GM21528 (cell line): ENCODE results near the gene NBPF4.
"Not testable (repeated sequence)": the region's sequence is repeated elsewhere in the genome, so short reads cannot be mapped to it uniquely, and the experiment has no call there.

Source experiments
- ATAC-seq: cut with Tn5 transposase; IDR thresholded peaks from one replicate; pipeline ENCODE4 v1.9.1; 2021; ENCODE audit warnings: mild to moderate bottlenecking, moderate library complexity; ENCODE audit not compliant: unreplicated experiment, low FRiP score

NBPF4 gene

GRCh38 chr1:108243976-108244375 is at the start of gene NBPF4:
TSS of gene NBPF4 (minus strand) at chr1:108244076. CDS start at chr1:108243761, 315 bp downstream.
- not testable (repeated sequence) for ATAC-seq

DNA sequence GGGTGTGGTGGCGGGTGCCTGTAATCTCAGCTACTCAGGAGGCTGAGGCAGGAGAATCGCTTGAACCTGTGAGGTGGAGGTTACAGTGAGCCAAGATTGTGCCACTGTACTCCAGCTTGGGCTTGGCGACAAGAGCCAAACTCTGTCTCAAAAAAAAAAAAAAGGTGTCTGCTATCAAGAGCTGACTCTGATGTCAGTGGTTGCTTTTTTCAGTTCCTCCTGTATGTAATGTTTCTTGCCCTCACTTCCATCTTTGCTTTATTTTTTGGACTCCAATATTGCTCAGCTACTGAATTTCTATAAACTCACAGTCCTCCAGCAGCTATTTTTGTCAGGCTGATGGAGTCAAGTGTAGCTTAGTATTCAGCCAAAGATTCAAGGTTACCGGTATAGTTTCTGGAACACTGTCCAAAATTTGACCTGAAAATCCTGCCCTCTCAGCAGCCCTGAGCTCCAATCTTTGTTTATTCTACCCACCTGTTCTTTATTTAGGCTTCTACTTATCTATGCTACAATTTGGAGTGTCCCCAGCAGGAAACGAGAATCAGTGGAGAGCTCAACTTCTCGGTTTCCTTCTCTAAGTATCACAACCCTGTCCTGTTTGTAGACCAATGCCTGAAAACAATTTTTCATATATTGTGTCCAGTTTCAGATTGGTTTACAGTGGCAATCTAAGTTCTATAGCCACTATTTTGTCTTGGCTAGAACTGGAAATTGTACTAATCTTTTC is 38.8 kb upstream of the NBPF4 start:
- ATAC-seq, result not testable (repeated sequence)

- ATAC-seq, result not testable (repeated sequence)
These were observed 28.8 kb upstream of the NBPF4 start for GRCh38 chr1:108272485-108273327.

GRCh38 chr1:108267097-108267496 is 23.2 kb upstream of the NBPF4 start:
- not testable (repeated sequence) for ATAC-seq

DNA sequence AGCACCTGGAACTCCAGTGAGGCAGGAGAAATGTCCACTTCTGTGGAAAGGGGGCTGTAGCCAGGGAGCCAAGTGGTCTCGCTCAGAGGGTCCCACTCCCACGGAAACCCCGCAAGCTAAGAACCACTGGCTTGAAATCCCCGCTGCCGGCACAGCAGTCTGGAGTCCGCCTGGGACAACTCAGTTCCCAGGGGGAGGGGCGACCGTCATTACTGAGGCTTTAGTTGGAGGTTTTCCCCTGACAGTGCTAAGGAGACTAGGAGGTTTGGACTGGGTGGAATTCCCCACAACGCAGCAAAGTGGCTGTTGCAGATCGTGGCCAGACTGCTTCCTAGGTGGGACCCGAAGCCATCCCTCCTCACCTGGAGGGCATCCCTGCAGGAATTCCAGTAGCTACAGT is 18.1 kb upstream of the NBPF4 start:
- not testable (repeated sequence) for ATAC-seq

DNA sequence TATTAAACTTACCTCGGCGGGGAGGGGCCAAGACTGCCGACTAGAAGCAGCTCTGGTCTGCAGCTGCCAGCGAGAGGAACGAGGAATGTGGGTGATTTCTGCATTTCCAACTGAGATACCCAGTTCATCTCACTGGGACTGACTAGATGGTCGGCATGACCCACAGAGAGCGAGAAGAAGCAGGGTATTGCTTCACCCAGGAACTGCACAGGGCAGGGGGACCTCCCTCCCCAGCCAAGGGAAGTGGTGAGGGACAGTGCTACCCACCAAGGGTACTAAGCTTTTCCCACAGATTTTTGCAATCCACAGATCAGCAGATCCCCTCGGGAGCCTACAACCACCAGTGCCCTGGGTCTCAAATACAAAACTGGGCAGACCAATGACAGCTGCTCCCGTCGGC is 17.6 kb upstream of the NBPF4 start:
- ATAC-seq, result not testable (repeated sequence)

DNA sequence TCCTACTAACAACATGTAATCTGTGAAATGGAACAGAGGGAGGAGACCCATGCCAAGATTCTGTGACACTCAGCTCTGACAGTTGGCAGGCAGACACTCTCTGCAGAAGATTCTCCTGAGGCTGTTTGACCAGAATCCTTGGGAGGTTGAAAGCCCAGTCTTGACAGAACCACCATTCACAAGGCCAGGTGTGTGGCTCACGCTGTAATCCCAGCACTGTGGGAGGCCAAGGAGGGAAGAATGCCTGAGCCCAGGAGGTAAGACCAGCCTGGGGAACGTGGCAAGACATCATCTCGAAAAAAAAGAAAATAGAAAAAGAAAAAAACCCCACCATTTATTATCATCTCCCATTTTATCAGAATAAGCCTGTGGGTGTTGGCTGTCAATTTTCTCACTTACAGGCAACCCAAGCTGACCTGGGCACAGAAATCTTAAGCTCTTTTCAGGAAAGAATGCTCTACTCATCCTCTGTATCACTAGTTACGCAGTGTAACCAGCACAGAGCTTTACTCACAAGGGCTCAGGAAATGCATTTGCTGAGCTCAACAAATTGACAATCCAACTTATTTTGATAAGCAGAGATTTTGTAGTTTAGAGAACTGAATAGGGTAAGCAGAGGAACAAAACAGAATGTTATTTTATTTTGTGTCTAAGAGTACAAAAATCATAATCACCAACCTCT is 16.8 kb upstream of the NBPF4 start:
- not testable (repeated sequence) for ATAC-seq

DNA sequence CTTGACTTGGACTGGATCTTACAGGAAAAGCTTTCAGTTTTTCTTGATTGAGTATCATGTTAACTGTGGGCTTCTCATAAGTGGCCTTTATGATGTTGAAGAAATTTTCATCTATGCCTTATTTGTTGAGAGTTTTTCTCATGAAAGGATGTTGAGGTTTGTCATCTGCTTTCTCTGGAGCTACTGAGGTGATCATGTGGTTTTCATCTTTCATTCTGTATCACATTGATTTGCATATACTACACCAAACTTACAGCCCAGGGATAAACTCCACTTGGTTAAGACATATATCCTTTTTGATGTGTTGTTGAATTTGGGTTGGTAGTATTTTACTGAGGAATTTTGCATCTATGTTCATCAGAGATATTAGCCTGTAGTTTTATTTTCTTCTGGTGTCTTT is 11.6 kb upstream of the NBPF4 start:
- ATAC-seq, result peak; percentile 67

- ATAC-seq, result not testable (repeated sequence)
These were observed 4.5 kb downstream of the NBPF4 start for GRCh38 chr1:108239426-108239825.

DNA sequence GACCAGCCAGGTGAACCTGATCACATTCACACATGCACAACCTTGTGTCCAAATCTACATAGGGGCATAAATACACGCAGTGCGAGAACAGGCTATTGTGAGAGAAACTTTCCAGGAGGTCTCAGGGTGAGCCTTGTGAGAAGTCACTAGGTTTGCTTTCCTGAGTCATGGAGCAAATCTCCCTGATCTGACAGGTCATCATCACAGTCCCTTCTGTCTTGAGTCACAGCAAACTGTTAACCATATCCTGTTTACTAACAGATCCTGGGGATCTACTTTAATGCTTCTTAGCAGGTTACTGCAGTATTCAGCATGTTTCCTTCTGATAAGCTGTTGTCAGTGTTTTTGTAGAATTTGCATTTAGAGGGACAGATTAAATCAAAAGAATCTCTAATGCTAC is 8.6 kb downstream of the NBPF4 start:
- not testable (repeated sequence) for ATAC-seq

GRCh38 chr1:108232183-108232582 is 11.7 kb downstream of the NBPF4 start:
- not testable (repeated sequence) for ATAC-seq

DNA sequence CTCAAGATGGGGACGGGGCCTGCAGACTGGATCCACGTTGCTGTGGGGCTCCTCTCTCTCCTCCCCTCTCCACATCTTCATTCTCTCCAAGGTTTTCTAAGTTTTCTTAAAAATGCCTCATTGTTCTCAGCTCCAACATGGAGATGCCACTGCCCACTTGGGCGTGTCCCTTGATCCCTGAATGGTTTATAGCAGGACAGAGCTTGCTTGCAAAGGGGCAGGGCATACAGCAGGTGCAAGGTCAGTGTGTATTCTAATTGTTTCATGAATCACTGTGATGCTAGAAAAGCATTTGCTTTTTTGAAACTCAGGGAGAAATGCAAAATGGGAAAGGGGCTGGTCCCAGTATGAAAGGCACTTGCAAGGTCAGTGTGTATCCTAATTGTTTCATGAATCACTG is 13.9 kb downstream of the NBPF4 start:
- ATAC-seq, result not testable (repeated sequence)

DNA sequence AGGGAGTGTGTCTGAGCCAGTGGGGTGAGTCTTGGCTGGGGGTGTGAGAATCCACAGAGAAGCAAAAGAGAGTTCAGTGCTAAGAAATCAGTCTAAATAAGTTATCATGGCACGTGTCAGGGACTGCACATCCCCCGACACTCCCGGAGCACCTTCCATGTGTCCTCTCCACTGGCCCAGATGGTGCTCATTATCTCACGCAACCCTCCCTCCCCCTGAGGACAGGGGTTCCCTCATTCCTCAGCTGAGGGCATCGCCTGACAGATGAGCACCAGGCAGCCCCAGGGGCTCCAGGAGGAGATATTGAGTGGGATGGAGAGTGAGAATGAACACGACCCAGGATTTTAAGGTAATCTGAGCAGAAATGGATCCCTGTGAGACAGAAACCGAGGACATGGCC is 16.1 kb downstream of the NBPF4 start:
- ATAC-seq, result not testable (repeated sequence)

DNA sequence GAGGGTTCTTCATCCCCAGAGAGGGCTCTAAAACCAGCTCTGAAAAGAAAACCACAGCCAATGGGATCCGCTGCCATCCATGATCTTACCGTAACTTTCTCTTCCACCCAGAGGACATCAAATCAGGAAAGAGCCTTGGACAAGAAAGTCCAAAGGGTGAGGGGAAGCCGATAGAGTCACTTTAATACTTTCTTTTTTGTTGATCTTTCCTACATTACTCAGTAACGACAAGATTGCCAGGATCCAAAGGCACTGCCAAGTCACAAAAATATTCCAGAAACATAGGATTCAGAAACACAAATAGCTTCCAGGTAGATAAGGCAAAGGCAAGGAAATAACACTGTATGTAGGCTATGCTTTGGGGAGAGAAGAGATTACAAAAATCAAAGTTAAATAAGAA is 17.0 kb downstream of the NBPF4 start:
- ATAC-seq, result not testable (repeated sequence)

- ATAC-seq, result not testable (repeated sequence)
These were observed 20.6 kb downstream of the NBPF4 start for GRCh38 chr1:108223226-108223625.

DNA sequence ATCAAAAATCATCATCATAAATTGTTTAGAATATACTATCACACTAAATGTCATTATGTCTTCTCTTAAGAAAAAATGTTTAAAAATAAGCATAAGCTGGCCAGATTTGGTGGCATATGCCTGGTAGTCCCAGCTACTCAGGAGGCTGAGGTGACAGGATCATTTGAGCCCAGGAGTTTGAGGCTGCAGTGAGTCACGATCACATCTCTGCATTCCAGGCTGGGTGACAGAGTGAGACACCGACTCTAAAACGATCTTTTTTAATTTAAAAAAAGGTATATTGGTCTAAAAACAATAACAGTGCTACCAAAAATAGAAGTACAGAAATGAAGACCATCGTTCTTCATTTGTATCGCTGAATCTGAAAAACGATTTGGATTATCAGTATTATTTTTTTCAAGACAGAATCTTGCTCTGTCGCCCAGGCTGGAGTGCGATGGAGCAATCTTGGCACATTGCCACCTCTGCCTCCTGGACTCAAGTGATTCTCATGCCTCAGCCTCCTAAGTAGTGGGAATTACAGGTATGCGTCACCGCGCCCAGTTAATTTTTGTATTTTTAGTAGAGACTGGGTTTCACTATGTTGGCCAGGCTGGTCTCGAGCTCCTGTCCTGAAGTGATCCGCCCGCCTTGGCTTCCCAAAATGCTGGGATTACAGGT is 26.2 kb downstream of the NBPF4 start:
- not testable (repeated sequence) for ATAC-seq

GRCh38 chr1:108217007-108217406 is 26.9 kb downstream of the NBPF4 start:
- ATAC-seq, result not testable (repeated sequence)

DNA sequence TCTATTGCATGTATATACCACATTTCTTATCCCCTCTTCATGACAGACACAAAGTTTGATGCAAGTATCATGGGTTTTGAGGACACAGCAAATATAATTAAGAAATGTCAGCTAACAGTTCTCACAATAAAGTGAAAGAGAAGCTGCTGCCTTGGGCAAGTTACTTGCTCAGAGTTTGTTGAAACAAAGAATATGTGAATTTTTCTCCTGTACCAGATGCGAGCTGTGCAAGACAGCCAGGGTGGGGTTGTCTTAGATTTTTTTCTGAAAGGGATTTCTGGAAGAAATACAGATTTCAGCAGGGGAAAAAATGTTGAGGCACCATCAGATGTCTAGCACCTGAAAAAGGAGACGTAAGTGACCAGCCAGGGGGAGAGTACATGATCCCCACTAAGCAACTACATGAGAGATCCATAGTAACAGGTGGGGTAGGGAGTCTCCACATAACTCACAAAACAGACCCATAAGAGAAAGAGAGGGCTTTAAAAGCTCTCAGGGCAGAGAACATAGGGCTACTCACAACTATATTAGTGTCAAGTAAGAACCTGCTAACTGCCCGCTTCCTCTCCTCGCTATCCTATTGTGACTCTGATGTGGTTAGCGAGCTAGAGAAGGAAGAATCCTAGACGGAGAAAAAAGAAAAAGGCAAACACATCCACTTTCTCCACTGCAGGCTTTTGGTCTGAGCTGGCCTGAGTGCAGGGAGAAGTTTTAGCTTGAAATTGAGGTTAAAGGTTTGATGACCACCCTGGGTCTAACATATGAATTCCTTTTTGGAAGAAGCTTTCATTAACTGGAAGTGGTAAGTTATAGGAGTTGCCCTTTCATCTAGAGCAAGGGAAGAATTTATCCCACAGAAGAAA is 27.6 kb downstream of the NBPF4 start:
- ATAC-seq, result not testable (repeated sequence)

DNA sequence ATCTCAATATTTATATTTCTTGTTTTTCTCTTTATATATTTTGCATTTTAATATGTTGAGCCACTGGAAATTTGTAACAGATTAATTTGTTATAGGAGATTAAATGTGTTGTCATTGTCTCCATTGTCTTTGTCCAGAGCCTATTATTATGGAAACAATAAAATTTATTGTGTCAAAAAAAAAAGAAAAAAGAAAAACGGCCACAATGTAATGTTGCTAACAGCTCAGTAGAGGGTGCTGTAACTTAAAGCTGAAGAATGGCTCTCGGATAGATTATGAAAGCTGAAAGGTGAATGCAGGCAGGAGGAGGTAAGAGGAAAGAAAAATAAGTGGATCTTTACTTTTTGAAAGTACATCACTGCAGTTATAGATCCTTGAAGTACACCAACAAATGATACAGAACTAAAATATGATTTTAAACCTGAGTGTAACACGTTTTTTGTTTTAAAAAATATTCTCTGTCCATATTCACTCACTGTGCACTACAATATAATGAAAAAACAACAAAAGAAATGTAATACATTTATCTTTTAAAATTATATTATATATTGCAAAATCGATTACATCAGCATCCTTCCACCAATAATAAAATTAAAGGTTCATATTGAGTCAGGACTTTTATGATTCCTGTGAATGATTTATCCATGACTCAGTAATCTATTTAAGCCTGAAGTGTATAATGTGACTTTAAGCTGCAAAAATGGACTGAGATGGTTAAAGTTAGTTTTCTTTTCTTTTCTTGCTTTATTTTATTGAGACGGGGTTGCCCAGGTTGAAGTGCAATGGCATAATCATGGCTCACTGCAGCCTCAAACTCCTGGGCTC is 29.0 kb downstream of the NBPF4 start:
- ATAC-seq, result peak; percentile 58
